SK-N-SH (cell line): Measurements from ENCODE around the gene ALOX5AP. TPM values are rescaled to one million over a fixed set of nuclear protein-coding genes. Genes with fewer than 3 reads are reported as not detected.

Source experiments
- CTCF ChIA-PET: fragments of 300-600, 350-600 bp; formaldehyde crosslinking; extraction: SDS; loops from one replicate; lab custom pipeline; 2021; lab: Yijun Ruan, JAX
- POLR2A ChIA-PET: fragments of 350-600 bp; sonication (Branson Sonifier 250); formaldehyde crosslinking; extraction: SDS; loops from one replicate; lab custom pipeline; 2020; ENCODE audit warnings: antibody characterized with exemption, inconsistent platforms; lab: Yijun Ruan, JAX
- DNase-seq: peaks from one replicate; pipeline ENCODE4 v3.0.0; 2012
- H2AFZ ChIP-seq: fragments of 200-600 bp; sonication (generic); 2 replicates; pipeline ENCODE4 v1.8.1; 2016; ENCODE audit warnings: antibody characterized with exemption, mild to moderate bottlenecking, low read depth
- H3F3A ChIP-seq: fragments of 200-600 bp; sonication (generic); replicated peaks from 2 replicates; pipeline ENCODE3; 2016; ENCODE audit warnings: antibody characterized with exemption, mild to moderate bottlenecking; ENCODE audit not compliant: insufficient read depth
- H3K27ac ChIP-seq, 2 experiments: fragments of 200-500 bp in 1 of 2; fragments of 200-600 bp in 1 of 2; sonication (Bioruptor generic) in 1 of 2; sonication (generic), shearing (Covaris generic) in 1 of 2; 2 replicates each; pipeline versions ENCODE4 v1.5.1 to v1.6.1; 2014 to 2016; ENCODE audit warnings: low read depth in 2 of 2, inconsistent platforms in 1 of 2, low read length in 1 of 2, mild to moderate bottlenecking in 1 of 2, mixed read lengths in 1 of 2
- H3K27me3 ChIP-seq: fragments of 200-600 bp; sonication (generic), shearing (Covaris generic); 2 replicates; pipeline ENCODE4 v1.6.1; 2016; ENCODE audit warnings: mixed run types; ENCODE audit not compliant: insufficient read depth
- H3K36me3 ChIP-seq, 2 experiments: fragments of 200-500 bp in 1 of 2; fragments of 200-600 bp in 1 of 2; sonication (Bioruptor generic) in 1 of 2; sonication (generic) in 1 of 2; replicated peaks in 1 of 2; 2 replicates each; pipeline versions ENCODE3 to v1.5.1; 2014 to 2016; ENCODE audit warnings: low read length in 1 of 2, mild to moderate bottlenecking in 1 of 2; ENCODE audit not compliant: insufficient read depth in 2 of 2, control insufficient read depth in 1 of 2
- H3K4me1 ChIP-seq, 2 experiments: fragments of 200-500 bp in 1 of 2; fragments of 200-600 bp in 1 of 2; sonication (Bioruptor generic) in 1 of 2; sonication (generic), shearing (Covaris generic) in 1 of 2; 2 replicates each; pipeline versions ENCODE4 v1.5.1 to v1.6.1; 2014 to 2016; ENCODE audit warnings: low read depth in 1 of 2, low read length in 1 of 2, mixed run types in 1 of 2; ENCODE audit not compliant: insufficient read depth in 2 of 2, control insufficient read depth in 1 of 2
- H3K4me2 ChIP-seq: fragments of 200-600 bp; sonication (generic), shearing (Covaris generic); 2 replicates; pipeline ENCODE4 v1.6.1; 2017; ENCODE audit warnings: mixed run types
- H3K4me3 ChIP-seq, 2 experiments: fragments of 200-500 bp in 1 of 2; fragments of 200-600 bp in 1 of 2; sonication (Bioruptor generic) in 1 of 2; sonication (generic), shearing (Covaris generic) in 1 of 2; 2 replicates each; pipeline versions ENCODE4 v1.5.1 to v1.8.1; 2014 to 2016; ENCODE audit warnings: low read depth in 2 of 2, inconsistent platforms in 1 of 2, low read length in 1 of 2, mild to moderate bottlenecking in 1 of 2, mixed read lengths in 1 of 2, moderate library complexity in 1 of 2
- H3K79me2 ChIP-seq: fragments of 200-600 bp; sonication (generic); 2 replicates; pipeline ENCODE4 v1.8.1; 2017; ENCODE audit warnings: mild to moderate bottlenecking; ENCODE audit not compliant: insufficient read depth
- H3K9ac ChIP-seq: fragments of 200-600 bp; sonication (generic); 2 replicates; pipeline ENCODE4 v1.6.1; 2017; ENCODE audit warnings: mixed run types
- H3K9me2 ChIP-seq: fragments of 200-600 bp; sonication (generic); 2 replicates; pipeline ENCODE4 v1.6.1; 2017; ENCODE audit warnings: mixed run types
- H3K9me3 ChIP-seq: fragments of 200-600 bp; sonication (generic); 2 replicates; pipeline ENCODE4 v1.6.1; 2017; ENCODE audit warnings: mixed run types, mild to moderate bottlenecking, moderate library complexity
- H4K20me1 ChIP-seq: fragments of 200-600 bp; sonication (generic); 2 replicates; pipeline ENCODE4 v1.6.1; 2017; ENCODE audit warnings: mild to moderate bottlenecking, mixed run types; ENCODE audit not compliant: insufficient read depth
- CHD2 ChIP-seq: fragments of 150-350 bp; IDR thresholded peaks from 2 replicates; pipeline ENCODE4 v1.6.1; 2018; ENCODE audit warnings: low read length; ENCODE audit not compliant: partially characterized antibody
- CTCF ChIP-seq: fragments of 200-600 bp; sonication (generic); IDR thresholded peaks from 2 replicates; pipeline ENCODE4 v1.6.1; 2017; ENCODE audit warnings: antibody characterized with exemption, mild to moderate bottlenecking, moderate library complexity
- ELF1 ChIP-seq: IDR thresholded peaks from 2 replicates; pipeline ENCODE4 v1.4.0; 2012
- FOXM1 ChIP-seq: IDR thresholded peaks from 2 replicates; pipeline ENCODE4 v1.4.0; 2012; ENCODE audit warnings: low read depth, mild to moderate bottlenecking
- GATA2 ChIP-seq: sonication (generic); formaldehyde crosslinking; IDR thresholded peaks from 2 replicates; pipeline ENCODE4 v1.5.0; 2020; ENCODE audit warnings: mild to moderate bottlenecking, missing genetic modification reagents
- IRF3 ChIP-seq: fragments of 150-350 bp; IDR thresholded peaks from 2 replicates; pipeline ENCODE4 v1.6.1; 2016; ENCODE audit warnings: mild to moderate bottlenecking, low read depth, low read length
- MXI1 ChIP-seq: IDR thresholded peaks from 2 replicates; pipeline ENCODE4 v1.6.1; 2012; ENCODE audit warnings: mild to moderate bottlenecking, low read depth, low read length, improper control_type of control experiment
- NRF1 ChIP-seq: IDR thresholded peaks from 2 replicates; pipeline ENCODE4 v1.6.1; 2012; ENCODE audit warnings: low read depth, mild to moderate bottlenecking, low read length
- POLR2AphosphoS5 ChIP-seq: IDR thresholded peaks from 2 replicates; pipeline ENCODE4 v1.6.1; 2012; ENCODE audit warnings: low read depth, low read length
- RAD21 ChIP-seq: IDR thresholded peaks from 2 replicates; pipeline ENCODE4 v1.6.1; 2012; ENCODE audit warnings: mild to moderate bottlenecking, low read length
- RCOR1 ChIP-seq: fragments of 150-350 bp; IDR thresholded peaks from 2 replicates; pipeline ENCODE4 v1.6.1; 2017; ENCODE audit warnings: antibody characterized with exemption, low read length
- SMC3 ChIP-seq: IDR thresholded peaks from 2 replicates; pipeline ENCODE4 v1.6.1; 2012; ENCODE audit warnings: low read depth, low read length, improper control_type of control experiment
- TCF12 ChIP-seq: IDR thresholded peaks from 2 replicates; pipeline ENCODE4 v1.4.0; 2012
- TEAD4 ChIP-seq: IDR thresholded peaks from 2 replicates; pipeline ENCODE4 v1.4.0; 2012; ENCODE audit warnings: mild to moderate bottlenecking, borderline replicate concordance; ENCODE audit not compliant: insufficient read depth
- WGBS: methylation state at CpG from one replicate; pipeline ENCODE4 v1.1.6; 2017; ENCODE audit warnings: low lambda C conversion rate; 5-methylcytosine and 5-hydroxymethylcytosine counted together
- polyA plus RNA-seq, 3 experiments: library from polyadenylated mRNA; depleted of rRNA; stranded (reverse); fragments of >200 nt; gene quantifications; 2 replicates each; pipeline ENCODE4 v1.2.3, GENCODE V29; 2012
- TF ChIP-seq, protein P1 (sequence below): IDR thresholded peaks from 2 replicates; pipeline ENCODE4 v1.6.1; 2012; ENCODE audit warnings: mild to moderate bottlenecking, low read depth, low read length, moderate library complexity

ALOX5AP gene
- polyA plus RNA-seq, 1 of the 3 experiments (the other 2 are of a cell fraction), result 1.3 TPM

DNA sequence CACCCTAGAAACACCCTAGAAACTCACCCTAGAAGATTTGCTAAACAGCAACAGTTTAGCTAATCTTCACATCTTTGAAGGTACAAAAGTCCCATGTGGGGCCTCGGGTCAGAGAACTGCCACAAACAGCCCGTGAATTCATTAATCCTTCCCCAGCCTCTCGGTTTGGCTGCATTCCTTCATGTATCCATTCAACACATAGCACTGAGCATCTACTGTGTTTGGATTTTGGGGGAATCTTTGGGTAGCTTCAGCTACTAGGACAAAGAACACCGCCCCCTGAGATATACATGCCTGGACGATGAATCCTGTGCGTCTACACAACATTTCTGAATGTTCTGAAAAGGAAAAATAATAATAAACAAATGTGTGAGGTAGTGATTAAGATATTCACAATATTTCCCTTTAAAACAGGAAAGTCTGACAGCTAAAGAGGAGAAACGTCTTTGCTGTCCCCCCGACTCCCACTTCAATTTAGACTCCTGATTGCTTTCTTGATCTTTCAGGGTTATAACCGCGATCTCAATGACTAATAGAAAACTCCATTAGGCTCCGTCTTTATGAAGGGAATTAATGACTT is 63.5 kb downstream of the ALOX5AP start:
- H3K9ac ChIP-seq, result no peak overlapping the region
- no peak for DNase-seq
- H3K9me3 ChIP-seq, result no peaks in the 10 kb centered on the region
- H3K36me3 ChIP-seq, result no peaks in the 10 kb centered on the region
- no peak overlapping the region for H3K4me3 ChIP-seq
- no peaks in the 10 kb centered on the region for H3K27me3 ChIP-seq
- ChIA-PET POLR2A (no interaction called here), CTCF (interaction anchor here (1.4 to 1.5 kb wide), 2 partner anchors 16 to 181 kb away, joined by 4 to 6 read pairs; partner anchors contain the start of gene USPL1)
- no peak overlapping the region for H3K27ac ChIP-seq
- no peak overlapping the region for H2AFZ ChIP-seq
- peaks cover 15 to 29% of the 10 kb centered on the region in 2 experiments for H3K4me1 ChIP-seq
- H3K4me2 ChIP-seq, result no peak overlapping the region
- 93% methylated on average over 11 of the region's 11 CpGs for WGBS
- no peaks in the 10 kb centered on the region for H3K9me2 ChIP-seq
- H3K79me2 ChIP-seq, result no peaks in the 10 kb centered on the region
- no peak for TF ChIP-seq NRF1
- TF ChIP-seq POLR2AphosphoS5, result no peak
- no peak for TF ChIP-seq GATA2 (CRISPR knock-in tag)
- no peak for TF ChIP-seq CTCF
- TF ChIP-seq IRF3, result no peak
- TF ChIP-seq, protein P1, sequence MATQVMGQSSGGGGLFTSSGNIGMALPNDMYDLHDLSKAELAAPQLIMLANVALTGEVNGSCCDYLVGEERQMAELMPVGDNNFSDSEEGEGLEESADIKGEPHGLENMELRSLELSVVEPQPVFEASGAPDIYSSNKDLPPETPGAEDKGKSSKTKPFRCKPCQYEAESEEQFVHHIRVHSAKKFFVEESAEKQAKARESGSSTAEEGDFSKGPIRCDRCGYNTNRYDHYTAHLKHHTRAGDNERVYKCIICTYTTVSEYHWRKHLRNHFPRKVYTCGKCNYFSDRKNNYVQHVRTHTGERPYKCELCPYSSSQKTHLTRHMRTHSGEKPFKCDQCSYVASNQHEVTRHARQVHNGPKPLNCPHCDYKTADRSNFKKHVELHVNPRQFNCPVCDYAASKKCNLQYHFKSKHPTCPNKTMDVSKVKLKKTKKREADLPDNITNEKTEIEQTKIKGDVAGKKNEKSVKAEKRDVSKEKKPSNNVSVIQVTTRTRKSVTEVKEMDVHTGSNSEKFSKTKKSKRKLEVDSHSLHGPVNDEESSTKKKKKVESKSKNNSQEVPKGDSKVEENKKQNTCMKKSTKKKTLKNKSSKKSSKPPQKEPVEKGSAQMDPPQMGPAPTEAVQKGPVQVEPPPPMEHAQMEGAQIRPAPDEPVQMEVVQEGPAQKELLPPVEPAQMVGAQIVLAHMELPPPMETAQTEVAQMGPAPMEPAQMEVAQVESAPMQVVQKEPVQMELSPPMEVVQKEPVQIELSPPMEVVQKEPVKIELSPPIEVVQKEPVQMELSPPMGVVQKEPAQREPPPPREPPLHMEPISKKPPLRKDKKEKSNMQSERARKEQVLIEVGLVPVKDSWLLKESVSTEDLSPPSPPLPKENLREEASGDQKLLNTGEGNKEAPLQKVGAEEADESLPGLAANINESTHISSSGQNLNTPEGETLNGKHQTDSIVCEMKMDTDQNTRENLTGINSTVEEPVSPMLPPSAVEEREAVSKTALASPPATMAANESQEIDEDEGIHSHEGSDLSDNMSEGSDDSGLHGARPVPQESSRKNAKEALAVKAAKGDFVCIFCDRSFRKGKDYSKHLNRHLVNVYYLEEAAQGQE, result no peak
- TF ChIP-seq MXI1, result no peak
- TF ChIP-seq RCOR1, result no peak
- TF ChIP-seq TCF12, result no peak
- TF ChIP-seq CHD2, result no peak
- no peak for TF ChIP-seq SMC3
- no peak for TF ChIP-seq ELF1
- TF ChIP-seq FOXM1, result no peak
- no peak for TF ChIP-seq TEAD4
- TF ChIP-seq RAD21, result no peak
- no peaks in the 10 kb centered on the region for H3F3A ChIP-seq
- H4K20me1 ChIP-seq, result no peaks in the 10 kb centered on the region
